Gastroesophageal sphincter (tissue), 3 donors: ENCODE measurements around the gene NT5DC1.

Experiments
- CTCF ChIP-seq, 4 experiments: fragments of 200-600 bp in 2 of 4; fragments of 450-650 bp in 2 of 4; sonication (generic) in 1 of 4; IDR thresholded peaks; one replicate each; pipeline ENCODE4 v1.5.1; 2017 to 2019; ENCODE audit warnings: antibody characterized with exemption in 4 of 4, mild to moderate bottlenecking in 2 of 4, moderate library complexity in 2 of 4
- EP300 ChIP-seq: sonication (generic); formaldehyde crosslinking; IDR thresholded peaks from one replicate; pipeline ENCODE4 v1.6.1; 2017; ENCODE audit warnings: antibody characterized with exemption, mild to moderate bottlenecking
- POLR2A ChIP-seq, 2 donors: fragments of 450-650 bp; IDR thresholded peaks; one replicate each; pipeline ENCODE4 v1.6.1; 2017; ENCODE audit warnings: antibody characterized with exemption in 2 of 2, mild to moderate bottlenecking in 2 of 2, moderate library complexity in 1 of 2

- TF ChIP-seq CTCF (IDR thresholded peaks at IDR 0.05) (no peak), POLR2A (IDR thresholded peaks at IDR 0.05) (no peak), EP300 (no peak)
Measured at GRCh38 chr6:116201538-116201937, 100.9 kb downstream of the NT5DC1 start.
